ENCODE measurements around the gene HNRNPC. TPM values are rescaled to one million over a fixed set of nuclear protein-coding genes. Genes with fewer than 3 reads are reported as not detected.
A peak's percentile ranks its signal among the peaks of the same experiment; 100 is the strongest.

Gene HNRNPC
- total and polyA plus RNA-seq, 10 of the 15 experiments (the other 5 are each of a cell fraction or from before 2014, with no cell fraction given), result 679 to 1,492 (median 1,262) TPM

DNA sequence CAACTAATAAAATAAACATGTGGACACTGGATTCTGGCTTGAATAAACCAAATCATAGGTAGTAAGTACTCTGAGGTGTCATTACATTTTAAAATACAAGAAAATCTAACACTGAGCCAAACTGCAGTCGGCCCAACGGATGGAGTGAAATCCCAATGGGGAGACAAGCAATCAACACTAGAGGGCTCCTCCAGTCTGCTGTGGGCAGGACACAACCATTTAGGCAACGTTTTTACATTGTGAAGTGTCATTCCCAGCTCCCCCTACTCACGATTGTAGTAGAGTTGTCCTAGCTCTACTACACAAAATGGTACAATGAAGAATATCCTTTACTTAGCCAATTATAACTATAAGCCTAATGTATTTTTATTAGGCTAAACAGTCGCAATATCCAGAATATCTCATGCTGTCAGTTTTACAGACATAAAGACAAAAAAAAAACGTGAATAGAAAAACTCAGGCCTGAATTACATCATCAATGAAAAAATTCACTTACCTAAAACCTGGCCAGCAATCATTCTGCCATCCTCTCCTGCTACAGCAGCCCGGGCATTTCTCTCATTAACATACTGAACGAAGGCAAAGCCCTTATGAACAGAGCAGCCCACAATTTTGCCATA, 35.7 kb downstream of the HNRNPC start:
- Histone ChIP-seq H3K9ac (ENCODE audit: control insufficient read depth, insufficient read depth, low read length) (no peak overlapping the region), H3K4me1 (ENCODE audit: control insufficient read depth, insufficient read depth, low read length) (peaks cover 9% of the 10 kb centered on the region; the same call in 1 of the 2 replicates), H3K27me3 (replicated peaks in 1 of 2; ENCODE audit: control insufficient read depth in 2 of 2, insufficient read depth in 2 of 2, low read length in 1 of 2) (no peaks in the 10 kb centered on the region), H4K20me1 (ENCODE audit: control insufficient read depth, insufficient read depth) (peaks cover 10% of the 10 kb centered on the region), H3K9me3 (replicated peaks; ENCODE audit: control insufficient read depth, insufficient read depth, low read length) (no peaks in the 10 kb centered on the region), H3K79me2 (ENCODE audit: control insufficient read depth, insufficient read depth, low read length) (peaks cover 79% of the 10 kb centered on the region), H3K4me2 (ENCODE audit: control insufficient read depth, insufficient read depth) (no peak overlapping the region), H3K27ac (ENCODE audit: control insufficient read depth, insufficient read depth) (no peak overlapping the region), H3K36me3 (ENCODE audit: control insufficient read depth in 2 of 2, insufficient read depth in 2 of 2, low read length in 1 of 2) (peaks cover 9 to 63% of the 10 kb centered on the region in 2 experiments), H2AFZ (ENCODE audit: control insufficient read depth, low read depth, low read length) (no peak overlapping the region), H3K4me3 (no peak overlapping the region)
- CTCF ChIA-PET, result no interaction called here
- DNase-seq (ENCODE audit: low read depth, low spot score) (no peak), ATAC-seq (peak; percentile 57), FAIRE-seq (no peak)
- intact Hi-C loops (cut with micrococcal nuclease; ENCODE audit: unreplicated experiment) (no loop called here), in situ Hi-C loops (cut with MboI) (no loop called here)
- RAD21 ChIA-PET (ENCODE audit: unreplicated experiment), result no interaction called here
- BruUV-seq (replicated peaks), result no TSS peak
- POLR2A ChIA-PET, result interaction anchor here (0.5 to 1.3 kb wide), 2 partner anchors 31 to 73 kb away, joined by 3 read pairs; no protein-coding TSS in a partner anchor
- WGBS (ENCODE audit: insufficient coverage, insufficient replicate concordance, low lambda C conversion rate, missing lambda C conversion rate), result 67% methylated on average over 8 of the region's 8 CpGs
- SMC1A ChIA-PET (ENCODE audit: uncharacterized antibody, unreplicated experiment), result interaction anchor here (0.5 to 1.7 kb wide), 2 partner anchors 9 to 219 kb away, joined by 3 to 4 read pairs; no protein-coding TSS in a partner anchor
- TF ChIP-seq HCFC1 (IDR thresholded peaks at IDR 0.05; ENCODE audit: low read length) (no peak), RAD21 (IDR thresholded peaks at IDR 0.05; ENCODE audit: insufficient read depth, low read depth, low read length) (0 out of 2 replicates have a peak, but pooled peaks have one; percentile 21), NFYB (IDR thresholded peaks at IDR 0.05; ENCODE audit: insufficient read depth, low read depth, low read length) (no peak), CTCF (IDR thresholded peaks at IDR 0.05 in 2 of 3, conservative IDR thresholded peaks at IDR 0.05 in 1 of 3; ENCODE audit: control insufficient read depth in 2 of 3, extremely low read depth in 1 of 3, insufficient read depth in 1 of 3, low read depth in 3 of 3, low read length in 3 of 3) (peak in 2 of 3 experiments; percentile 13 to 24; a peak in 1 of 6 replicates)

Data from GM12878 (cell line).